Measurements from ENCODE around the gene ZFAND4.

DNA sequence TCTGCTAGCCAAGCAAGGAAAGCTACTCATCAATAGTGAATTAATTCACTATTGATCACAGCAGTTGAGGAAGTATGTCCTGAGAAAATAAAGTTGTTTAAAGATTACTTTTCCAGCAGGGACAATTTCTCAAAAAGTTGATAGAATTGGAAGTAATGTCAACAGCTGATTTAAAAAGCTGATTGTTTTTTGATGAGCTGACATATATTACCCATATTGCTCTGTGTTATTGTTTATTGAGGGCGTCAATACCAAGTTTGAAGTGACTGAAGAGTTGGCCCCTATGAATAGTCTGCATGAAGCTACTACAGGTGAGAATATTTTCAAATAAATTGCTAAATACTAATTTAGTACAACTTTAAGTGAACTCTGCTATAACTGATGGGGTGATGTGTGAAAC, 28.0 kb downstream of the ZFAND4 start:
- TF ChIP-seq, protein P1, sequence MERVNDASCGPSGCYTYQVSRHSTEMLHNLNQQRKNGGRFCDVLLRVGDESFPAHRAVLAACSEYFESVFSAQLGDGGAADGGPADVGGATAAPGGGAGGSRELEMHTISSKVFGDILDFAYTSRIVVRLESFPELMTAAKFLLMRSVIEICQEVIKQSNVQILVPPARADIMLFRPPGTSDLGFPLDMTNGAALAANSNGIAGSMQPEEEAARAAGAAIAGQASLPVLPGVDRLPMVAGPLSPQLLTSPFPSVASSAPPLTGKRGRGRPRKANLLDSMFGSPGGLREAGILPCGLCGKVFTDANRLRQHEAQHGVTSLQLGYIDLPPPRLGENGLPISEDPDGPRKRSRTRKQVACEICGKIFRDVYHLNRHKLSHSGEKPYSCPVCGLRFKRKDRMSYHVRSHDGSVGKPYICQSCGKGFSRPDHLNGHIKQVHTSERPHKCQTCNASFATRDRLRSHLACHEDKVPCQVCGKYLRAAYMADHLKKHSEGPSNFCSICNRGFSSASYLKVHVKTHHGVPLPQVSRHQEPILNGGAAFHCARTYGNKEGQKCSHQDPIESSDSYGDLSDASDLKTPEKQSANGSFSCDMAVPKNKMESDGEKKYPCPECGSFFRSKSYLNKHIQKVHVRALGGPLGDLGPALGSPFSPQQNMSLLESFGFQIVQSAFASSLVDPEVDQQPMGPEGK (CRISPR knock-in tag; IDR thresholded peaks at IDR 0.05; ENCODE audit: borderline replicate concordance) = no peak
- TF ChIP-seq, protein P2, sequence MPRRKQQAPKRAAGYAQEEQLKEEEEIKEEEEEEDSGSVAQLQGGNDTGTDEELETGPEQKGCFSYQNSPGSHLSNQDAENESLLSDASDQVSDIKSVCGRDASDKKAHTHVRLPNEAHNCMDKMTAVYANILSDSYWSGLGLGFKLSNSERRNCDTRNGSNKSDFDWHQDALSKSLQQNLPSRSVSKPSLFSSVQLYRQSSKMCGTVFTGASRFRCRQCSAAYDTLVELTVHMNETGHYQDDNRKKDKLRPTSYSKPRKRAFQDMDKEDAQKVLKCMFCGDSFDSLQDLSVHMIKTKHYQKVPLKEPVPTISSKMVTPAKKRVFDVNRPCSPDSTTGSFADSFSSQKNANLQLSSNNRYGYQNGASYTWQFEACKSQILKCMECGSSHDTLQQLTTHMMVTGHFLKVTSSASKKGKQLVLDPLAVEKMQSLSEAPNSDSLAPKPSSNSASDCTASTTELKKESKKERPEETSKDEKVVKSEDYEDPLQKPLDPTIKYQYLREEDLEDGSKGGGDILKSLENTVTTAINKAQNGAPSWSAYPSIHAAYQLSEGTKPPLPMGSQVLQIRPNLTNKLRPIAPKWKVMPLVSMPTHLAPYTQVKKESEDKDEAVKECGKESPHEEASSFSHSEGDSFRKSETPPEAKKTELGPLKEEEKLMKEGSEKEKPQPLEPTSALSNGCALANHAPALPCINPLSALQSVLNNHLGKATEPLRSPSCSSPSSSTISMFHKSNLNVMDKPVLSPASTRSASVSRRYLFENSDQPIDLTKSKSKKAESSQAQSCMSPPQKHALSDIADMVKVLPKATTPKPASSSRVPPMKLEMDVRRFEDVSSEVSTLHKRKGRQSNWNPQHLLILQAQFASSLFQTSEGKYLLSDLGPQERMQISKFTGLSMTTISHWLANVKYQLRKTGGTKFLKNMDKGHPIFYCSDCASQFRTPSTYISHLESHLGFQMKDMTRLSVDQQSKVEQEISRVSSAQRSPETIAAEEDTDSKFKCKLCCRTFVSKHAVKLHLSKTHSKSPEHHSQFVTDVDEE (CRISPR knock-in tag; IDR thresholded peaks at IDR 0.05) = no peak
- TF ChIP-seq ZFP30 (CRISPR knock-in tag; IDR thresholded peaks at IDR 0.05) = no peak
- TF ChIP-seq, protein P3, sequence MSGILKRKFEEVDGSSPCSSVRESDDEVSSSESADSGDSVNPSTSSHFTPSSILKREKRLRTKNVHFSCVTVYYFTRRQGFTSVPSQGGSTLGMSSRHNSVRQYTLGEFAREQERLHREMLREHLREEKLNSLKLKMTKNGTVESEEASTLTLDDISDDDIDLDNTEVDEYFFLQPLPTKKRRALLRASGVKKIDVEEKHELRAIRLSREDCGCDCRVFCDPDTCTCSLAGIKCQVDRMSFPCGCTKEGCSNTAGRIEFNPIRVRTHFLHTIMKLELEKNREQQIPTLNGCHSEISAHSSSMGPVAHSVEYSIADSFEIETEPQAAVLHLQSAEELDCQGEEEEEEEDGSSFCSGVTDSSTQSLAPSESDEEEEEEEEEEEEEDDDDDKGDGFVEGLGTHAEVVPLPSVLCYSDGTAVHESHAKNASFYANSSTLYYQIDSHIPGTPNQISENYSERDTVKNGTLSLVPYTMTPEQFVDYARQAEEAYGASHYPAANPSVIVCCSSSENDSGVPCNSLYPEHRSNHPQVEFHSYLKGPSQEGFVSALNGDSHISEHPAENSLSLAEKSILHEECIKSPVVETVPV (CRISPR knock-in tag; IDR thresholded peaks at IDR 0.05) = no peak
- TF ChIP-seq, protein P4, sequence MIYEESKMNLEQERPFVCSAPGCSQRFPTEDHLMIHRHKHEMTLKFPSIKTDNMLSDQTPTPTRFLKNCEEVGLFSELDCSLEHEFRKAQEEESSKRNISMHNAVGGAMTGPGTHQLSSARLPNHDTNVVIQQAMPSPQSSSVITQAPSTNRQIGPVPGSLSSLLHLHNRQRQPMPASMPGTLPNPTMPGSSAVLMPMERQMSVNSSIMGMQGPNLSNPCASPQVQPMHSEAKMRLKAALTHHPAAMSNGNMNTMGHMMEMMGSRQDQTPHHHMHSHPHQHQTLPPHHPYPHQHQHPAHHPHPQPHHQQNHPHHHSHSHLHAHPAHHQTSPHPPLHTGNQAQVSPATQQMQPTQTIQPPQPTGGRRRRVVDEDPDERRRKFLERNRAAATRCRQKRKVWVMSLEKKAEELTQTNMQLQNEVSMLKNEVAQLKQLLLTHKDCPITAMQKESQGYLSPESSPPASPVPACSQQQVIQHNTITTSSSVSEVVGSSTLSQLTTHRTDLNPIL (CRISPR knock-in tag; IDR thresholded peaks at IDR 0.05; ENCODE audit: low read depth) = no peak
- TF ChIP-seq TCF4 (CRISPR knock-in tag; IDR thresholded peaks at IDR 0.05; ENCODE audit: borderline replicate concordance) = no peak
- TF ChIP-seq PPARA (CRISPR knock-in tag; IDR thresholded peaks at IDR 0.05; ENCODE audit: borderline replicate concordance) = no peak
- TF ChIP-seq ISL1 (CRISPR knock-in tag; IDR thresholded peaks at IDR 0.05) = no peak
- no peak for TF ChIP-seq ZNF565 (CRISPR knock-in tag; conservative IDR thresholded peaks at IDR 0.05; ENCODE audit: low read depth)
- TF ChIP-seq ZNF70 (CRISPR knock-in tag; IDR thresholded peaks at IDR 0.05) = no peak
- no peak for TF ChIP-seq ESRRG (CRISPR knock-in tag; IDR thresholded peaks at IDR 0.05)
